Colon (tissue), 2 donors: ENCODE measurements around the gene DLX5.

Experiments
- FAIRE-seq: peaks from 2 replicates; lab custom pipeline; 2012; peaks lifted over from hg19 to GRCh38; lab: Jason Lieb, UNC
- donor health status: control.
- donor health status: control.

DLX5 gene

DNA sequence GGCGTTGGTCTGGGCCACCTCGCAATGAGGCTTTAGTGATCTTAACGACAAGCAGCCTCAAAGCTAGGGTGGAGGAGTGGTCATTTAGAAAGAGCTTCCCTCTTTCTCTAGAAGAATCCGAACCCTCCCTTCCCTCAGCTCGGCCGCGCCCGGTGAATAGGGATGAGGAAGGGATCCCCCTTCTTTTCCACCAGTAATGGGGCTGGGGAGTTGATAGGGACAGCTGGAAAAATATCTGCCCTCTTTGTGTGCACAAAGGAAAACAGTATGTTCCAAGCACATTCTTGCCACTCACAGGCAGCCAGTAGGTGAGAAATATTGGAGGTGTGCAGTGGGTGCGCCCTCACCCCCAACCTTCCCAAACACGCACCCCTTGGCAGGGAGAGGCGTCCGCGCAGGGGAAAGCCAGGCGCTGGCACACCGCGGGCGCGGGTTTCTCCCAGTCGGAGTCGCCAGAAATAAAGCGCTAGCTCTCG is 6.5 kb downstream of the DLX5 start:
- no peak for FAIRE-seq

DNA sequence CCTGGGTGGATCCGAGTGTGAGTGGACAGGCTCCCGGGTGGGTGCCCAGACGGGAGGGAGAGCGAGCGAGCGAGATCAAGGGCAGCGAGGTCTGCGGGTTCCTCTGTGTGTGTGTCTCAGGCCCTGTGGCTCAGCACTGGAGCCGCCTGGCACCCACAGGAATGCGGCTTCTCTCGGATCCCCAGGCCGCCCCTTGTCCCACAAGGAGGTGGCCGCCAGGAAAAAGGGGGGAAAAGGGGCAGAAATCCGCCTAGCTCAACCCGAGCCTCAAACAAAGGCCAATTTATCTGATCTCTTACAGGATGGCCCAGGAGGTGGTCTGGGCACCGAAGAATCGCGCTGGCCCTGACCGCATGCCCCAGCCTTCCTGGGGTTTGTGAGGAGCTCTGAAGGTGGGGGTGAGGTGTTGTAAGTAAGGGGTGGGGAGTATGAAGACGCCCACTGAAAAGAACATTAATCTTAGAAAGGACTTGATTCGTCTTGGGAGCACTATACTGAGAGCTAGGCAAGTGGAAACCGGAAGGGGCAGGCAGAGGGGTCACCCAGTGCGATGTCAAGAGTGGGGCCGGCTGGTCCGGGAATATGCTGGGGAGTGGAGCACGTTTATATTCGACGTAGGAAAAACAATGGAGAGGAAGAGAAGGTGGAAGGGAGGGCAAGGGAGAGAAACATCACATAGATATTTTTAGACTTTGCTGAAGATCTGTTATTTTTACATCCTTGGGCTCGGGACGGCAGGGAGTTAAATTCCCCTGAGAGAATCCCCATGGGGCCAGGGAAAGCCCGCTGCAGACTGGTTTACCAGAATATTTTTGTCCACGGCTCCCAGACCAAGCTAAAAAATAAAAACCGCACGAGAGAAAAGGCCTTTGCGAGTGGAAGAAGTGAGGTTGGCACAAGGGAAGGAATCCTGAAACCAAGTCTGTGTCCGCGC is 7.2 kb downstream of the DLX5 start:
- FAIRE-seq, result no peak

DNA sequence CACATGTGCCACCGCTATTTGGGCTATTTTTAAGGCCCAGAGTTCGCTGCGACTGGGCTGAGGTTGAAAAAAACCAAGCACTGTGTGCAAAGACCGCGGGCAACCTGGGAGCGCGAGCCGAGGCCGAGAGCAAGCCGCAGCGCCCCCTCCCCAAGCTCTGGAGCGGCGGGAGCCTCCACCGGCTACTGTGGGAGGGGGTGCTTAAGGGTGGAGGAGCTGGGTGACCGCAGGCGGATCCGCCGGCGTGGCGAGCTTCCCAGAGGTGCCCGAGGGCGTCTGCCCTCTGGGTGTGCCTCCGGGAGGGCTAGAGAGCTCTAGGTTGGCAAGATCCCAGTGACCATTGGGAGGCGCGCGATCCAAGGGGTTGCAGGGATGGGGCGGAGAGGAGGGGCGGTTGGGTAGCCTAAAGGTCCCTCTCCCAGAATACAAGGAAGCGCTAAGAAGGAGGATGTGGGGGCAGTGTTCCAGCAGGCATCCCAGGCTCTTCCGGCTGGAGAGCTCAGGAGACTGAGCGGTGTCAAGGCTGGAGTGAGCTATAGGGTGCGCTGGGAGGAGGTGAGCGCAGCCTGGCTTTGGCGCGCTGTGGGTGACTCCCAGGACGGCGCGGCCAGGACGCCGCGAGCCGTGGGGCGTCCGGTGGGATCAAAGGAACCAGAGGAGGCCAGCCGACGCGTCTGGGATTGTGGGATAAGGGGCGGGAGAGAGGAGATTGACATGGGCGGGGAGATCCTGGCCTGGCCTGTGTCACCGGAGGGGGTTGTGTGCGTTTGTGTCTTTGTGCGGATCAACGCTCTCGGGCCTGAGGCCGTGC is 8.0 kb downstream of the DLX5 start:
- FAIRE-seq, result no peak

DNA sequence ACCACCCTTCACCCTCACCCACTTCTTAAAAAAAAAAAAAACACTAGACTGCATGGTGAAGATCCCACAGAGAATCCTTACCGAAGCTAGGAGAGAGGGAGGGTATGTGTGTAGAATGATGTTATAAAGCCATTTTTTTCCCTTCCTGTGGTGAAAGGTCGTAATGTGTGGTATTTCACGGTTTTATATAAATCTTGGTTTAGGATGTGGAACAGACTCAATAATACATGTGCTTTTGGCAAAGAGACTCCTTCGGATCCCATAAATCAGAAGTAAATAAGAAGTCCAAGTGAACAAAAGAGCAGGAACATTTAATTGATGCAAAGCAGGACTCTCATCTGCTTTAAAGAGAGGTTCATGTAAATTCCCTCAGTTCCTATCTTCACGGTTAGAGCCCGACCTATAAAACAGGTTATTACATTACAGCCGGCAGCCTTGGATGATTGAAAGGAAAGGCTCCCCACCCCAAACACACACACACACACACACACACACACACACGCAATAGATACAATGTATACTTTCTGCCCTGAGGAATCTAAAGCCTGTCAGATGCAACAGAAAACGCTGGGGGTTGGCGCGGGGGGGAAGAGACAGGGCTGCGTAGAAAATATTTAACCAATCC is 8.8 kb downstream of the DLX5 start:
- no peak for FAIRE-seq

DNA sequence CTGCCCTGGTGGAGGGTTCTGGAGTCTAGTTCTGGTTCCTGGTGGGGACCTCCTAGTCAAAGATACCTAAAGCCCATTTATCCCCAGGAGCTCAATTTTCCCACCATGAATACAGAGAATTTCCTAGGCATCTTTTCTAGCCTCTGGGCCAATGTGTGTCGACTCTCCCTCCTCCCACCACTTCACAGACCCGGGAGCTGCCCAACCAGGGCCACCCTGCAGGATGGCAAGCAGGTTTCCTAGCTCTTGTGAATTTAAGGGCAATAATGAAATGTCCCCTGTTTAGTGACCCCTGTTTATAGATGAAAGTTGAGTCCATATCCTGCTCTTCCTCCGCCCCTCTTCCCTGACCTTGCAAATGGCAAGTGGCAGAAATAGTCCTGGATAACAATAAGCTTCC is 9.4 kb downstream of the DLX5 start:
- FAIRE-seq, result no peak

DNA sequence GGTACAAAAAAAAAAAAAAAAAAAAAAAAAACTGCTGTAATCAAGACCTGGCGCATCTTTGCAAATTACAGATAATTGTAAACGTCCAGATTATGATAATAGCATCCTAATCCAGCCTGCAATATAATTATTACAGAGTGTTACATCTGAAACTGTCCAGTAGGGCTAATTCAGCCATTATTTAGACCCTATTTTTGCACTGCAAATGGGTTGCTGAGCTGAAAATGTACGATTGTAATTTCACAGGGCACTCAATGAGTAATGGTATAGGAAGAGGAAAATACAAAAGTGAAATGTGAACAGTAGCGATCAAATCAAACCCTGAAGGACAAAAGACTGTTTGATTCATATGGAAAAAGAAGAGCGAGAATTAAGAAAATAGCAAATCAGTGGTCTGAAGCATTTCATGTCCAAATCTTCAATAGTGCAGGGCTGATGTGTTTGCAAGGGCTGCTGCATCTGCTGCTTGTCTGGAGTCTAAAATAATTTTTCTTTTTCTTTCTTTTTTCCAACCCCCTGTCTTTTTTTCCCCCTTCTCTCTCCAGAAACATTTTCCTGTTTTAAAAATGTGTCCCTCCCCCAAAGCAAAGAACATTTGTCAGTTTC is 10.4 kb downstream of the DLX5 start:
- FAIRE-seq, result no peak

DNA sequence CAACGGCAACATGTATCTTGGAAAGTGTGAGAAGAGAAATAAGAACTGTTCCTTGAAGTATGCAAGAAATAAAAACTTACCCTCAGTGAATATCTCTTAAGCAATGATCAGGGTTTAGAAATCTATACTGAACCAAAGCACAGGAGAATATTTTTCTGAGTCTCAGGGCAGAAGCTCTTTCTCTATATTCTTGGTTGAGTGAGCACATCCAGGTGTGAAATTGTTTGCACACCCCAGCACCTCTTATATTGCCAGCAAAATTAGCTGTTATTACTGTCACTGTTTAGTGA is 10.8 kb downstream of the DLX5 start:
- no peak for FAIRE-seq

DNA sequence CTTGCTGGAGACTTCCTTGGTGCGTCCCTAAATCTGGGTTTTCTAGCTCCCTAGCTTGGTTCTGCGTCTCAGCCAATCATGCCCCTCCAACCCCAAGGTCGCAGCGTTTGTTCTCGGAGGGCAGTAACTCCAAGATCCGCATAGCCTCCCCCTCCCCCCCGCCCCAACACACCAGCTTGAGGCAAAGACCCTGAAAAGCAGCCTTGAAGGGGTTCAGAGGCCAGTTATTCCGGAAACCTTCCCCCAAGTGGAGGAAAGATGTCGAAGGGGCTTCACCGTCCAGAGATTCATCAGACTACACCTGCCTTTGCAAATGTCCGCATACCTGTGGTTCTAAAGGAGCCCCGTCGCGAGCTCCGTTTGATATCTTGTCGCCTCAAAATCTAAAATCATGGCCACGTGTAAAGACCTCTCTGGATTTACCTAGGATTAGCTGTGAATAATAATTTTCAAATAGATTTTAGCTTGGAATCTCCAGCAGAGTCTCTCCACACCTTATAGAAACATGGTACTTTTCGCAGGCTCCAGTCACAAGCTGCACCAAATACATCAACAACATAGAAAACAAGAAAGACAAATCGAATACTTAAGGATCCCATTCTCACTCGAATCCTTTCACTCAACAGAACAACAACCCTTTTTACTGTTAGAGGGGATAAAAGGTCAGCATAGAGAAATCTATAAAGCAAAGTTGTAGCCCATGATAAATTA is 11.3 kb downstream of the DLX5 start:
- no peak for FAIRE-seq

DNA sequence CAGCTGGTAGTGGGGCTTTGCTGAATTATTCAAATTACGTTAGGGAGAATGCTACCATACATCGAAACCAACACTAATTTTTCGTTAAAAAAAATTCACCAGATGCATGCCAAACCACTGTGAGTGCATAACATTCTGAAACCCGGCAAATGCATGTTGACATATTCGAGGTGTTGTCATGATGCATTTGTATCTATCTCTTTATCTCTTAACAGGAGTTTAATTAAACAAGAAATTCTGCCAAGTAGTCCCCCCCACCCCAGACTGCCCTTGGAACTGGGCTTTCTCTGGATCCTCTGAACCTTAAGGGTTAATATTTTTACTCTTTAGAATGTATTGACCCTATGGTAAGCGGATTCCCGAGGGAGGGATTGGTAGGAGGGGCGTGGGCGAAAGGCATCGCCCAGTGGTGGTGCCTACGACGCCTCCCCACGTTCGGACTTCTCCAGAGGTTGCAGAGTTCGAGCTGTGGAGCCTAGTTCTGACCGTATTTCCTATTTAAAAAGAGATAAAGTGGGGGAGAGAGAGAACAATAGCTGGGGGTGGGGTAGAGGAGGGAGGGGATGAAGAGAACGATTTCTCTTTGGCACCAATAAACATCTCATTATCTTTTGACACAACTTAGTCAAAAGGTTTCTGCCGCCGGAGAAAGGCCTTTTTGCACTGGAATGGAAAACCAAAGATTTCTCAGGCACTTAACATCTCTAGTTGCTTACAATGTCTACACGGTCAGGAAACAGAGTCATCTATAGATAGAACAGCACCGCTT is 12.1 kb downstream of the DLX5 start:
- no peak for FAIRE-seq

DNA sequence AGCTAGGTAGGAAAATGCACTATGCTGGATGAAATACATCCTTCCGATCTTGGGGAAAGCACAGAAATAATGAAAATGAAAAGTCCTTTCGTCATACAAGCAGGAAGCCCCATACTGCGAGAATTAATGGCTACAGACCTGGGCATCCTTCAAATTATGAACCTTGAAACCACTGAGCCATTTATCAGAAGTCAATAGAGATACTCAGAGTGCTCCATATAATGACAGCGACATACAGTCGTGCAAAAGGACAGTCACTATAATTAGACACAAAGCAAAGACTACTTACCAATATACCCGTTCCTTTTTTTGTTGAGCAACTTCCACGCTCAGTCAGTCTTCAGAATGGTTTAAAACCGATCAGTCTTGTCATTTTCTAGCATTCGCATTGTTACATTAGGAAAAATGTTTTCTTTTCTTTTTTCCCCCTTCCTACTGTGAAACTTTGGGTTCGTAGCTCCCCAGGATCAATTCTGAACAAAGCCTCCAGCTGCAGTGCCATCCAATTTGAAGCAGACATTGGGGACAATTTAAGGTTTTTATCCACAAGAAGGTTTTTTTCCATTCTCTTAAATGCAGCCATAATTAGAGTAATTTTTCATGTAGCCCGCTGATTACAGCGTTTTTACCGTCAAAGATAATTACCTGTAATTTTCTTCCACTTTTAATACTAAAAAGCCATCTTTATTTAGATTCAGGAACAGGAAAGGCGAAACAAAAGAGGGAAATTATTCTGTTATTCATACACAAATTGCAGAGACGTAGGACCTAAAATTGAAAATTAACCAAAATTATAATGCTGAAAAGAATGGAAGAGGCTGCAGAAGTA is 12.9 kb downstream of the DLX5 start:
- no peak for FAIRE-seq

DNA sequence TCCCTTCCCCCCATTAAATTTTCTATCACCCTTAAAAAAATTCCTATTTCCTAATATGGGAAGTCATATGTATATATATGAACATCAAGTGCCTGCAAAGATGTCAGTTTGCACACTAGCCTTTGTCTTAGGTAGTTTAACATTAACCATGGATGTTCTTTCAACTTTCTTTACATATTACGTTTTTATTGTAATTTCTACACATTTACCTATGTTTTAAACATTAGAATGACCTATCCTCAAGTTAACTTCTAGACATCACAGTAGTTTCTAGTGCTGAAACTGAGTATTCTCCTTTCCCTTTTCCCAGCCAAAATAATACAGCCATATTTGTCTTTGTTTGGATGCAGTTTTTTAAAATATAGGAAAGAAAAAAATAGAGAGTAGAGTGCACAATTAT is 13.5 kb downstream of the DLX5 start:
- no peak for FAIRE-seq

DNA sequence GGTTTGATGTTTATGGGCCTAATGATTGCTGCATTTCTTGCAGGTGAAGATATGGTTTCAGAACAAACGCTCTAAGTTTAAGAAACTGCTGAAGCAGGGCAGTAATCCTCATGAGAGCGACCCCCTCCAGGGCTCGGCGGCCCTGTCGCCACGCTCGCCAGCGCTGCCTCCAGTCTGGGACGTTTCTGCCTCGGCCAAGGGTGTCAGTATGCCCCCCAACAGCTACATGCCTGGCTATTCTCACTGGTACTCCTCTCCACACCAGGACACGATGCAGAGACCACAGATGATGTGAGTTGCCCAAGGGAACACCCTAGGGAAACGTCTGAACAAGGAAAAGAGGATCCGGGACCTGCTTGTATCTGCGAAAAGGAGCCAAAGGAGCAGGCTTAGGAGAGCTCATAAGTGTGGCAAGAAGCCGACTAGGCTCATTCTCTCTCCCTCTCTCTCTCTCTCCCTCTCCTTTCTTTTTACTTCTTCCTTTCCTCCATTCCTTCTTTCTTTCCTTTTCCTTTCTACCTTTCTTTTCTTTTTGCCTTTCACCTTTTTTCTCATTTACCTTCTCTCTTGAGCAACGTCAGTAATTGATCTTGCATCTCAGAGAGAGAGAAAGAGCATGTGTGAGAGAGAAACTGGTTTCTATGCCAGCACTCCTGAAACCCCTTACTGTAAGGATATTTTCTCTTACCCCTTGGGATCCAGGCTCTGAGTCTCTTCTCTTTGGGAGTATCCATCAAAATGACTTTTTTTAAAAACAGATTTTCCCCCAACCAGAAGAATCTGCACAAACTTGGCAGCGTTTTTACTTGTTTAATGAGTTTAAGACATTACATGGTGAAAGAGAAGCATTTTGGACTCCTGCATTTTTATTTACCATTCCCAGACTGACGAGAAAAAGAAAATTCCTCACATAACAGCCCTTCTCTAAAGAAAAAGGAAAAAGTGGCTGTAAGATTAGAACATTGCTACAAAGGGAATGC is 14.6 kb downstream of the DLX5 start:
- no peak for FAIRE-seq

DNA sequence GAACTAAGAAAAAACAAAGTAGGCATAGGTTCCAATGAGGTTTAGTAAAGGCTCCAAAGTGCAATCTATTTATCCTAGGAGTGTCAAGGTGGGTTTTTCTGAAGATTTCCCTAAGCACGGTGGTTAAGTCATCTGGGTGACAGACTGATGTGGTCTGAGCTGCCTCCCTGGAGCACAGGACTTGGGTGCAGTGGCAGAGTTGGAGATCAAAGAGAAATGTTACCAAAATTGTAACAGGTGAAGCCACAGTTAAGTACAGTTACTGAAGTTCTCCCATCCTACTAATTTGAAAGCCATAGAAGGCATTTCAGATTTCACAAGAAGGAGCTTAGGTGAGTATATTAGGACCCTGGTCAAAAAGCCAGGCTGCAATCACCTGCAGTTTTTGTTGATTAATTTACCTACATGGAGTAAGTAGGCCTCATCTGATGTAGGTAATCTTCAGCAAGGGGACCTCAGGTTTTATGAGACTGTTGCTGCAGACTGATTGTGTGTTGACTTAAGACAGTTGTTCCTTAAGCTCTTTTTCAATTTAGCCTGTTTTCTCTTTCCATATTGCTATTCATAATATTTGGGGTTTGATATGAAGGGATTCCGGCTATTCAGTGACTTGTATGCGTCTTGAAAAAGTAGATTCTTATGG is 16.2 kb downstream of the DLX5 start:
- FAIRE-seq, result no peak

DNA sequence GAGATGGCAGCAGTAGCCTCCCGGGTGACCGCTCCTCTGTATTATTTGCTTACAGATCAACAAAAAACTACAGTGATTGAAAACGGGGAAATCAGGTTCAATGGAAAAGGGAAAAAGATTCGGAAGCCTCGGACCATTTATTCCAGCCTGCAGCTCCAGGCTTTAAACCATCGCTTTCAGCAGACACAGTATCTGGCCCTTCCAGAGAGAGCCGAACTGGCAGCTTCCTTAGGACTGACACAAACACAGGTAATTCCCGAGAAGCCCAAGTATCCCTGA is 17.1 kb downstream of the DLX5 start:
- no peak for FAIRE-seq

DNA sequence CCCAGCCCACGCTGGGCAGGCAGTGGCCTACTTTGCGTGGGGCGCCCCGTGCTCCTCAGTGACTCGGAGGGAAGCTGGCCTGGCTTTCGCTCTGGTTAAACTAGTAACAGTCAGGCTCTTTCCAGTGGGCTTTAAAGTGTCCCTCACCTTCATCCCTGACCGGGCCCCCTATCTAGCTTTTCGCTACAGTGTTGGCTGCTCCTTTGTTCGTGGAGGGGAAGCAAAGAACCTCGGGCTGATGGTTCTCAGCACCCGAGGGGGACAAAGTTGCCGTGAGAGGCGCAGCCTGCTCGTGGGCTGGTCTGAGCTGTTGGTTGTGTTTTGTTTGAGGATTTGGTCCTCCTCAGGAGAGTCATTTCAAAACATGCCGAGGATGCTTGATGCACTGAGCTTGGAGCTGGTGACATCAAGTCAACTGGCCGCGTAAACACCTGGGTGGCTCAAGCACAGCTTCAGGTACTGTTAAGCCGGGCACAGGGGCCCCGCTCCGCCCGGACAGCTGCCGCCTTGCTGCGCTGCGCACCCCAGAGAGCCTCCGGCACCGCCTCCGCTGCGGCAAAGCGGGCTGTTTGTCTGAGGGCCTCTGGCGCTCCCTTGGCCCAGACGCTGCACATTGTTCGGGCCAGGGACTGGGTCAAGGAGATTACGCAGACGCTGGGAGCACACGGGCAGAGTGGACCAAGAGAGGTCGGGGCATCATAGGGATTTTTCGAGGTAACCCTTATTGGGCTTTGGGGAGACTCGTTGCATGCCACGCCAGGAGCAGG is 17.6 kb downstream of the DLX5 start:
- no peak for FAIRE-seq

DNA sequence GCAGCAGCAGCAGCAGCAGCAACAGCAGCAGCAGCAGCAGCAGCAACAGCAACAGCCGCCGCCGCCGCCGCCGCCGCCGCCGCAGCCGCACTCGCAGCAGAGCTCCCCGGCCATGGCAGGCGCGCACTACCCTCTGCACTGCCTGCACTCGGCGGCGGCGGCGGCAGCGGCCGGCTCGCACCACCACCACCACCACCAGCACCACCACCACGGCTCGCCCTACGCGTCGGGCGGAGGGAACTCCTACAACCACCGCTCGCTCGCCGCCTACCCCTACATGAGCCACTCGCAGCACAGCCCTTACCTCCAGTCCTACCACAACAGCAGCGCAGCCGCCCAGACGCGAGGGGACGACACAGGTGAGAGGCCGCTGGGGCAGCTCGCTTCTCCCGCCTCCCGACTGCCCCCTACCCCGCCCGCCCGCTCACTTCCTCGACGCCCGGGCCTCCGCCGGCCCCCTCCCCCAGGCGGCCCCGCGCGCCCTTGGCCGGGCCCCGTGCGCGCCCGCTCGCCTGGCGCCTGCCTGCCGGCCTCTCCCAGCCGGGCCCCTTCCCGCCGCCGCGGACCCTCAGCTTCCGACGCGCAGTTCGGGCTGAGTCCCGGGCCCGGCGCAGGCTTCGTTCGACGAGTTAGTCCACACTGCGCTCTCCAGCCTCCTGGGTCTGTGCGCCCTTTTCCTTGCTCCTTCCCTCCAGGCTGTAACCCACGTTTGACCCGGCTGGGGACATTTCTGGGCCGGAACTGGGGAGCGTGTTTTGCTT is 18.4 kb downstream of the DLX5 start:
- no peak for FAIRE-seq
